DMS 273 treated with DMSO at 0.1 percent for 48 hours (cell line): ENCODE data around the gene PAPPA.

ENCODE experiments used
- DNase-seq: peaks from one replicate; lab custom pipeline; 2025; lab: John Stamatoyannopoulos, UW

PAPPA gene, protein sequence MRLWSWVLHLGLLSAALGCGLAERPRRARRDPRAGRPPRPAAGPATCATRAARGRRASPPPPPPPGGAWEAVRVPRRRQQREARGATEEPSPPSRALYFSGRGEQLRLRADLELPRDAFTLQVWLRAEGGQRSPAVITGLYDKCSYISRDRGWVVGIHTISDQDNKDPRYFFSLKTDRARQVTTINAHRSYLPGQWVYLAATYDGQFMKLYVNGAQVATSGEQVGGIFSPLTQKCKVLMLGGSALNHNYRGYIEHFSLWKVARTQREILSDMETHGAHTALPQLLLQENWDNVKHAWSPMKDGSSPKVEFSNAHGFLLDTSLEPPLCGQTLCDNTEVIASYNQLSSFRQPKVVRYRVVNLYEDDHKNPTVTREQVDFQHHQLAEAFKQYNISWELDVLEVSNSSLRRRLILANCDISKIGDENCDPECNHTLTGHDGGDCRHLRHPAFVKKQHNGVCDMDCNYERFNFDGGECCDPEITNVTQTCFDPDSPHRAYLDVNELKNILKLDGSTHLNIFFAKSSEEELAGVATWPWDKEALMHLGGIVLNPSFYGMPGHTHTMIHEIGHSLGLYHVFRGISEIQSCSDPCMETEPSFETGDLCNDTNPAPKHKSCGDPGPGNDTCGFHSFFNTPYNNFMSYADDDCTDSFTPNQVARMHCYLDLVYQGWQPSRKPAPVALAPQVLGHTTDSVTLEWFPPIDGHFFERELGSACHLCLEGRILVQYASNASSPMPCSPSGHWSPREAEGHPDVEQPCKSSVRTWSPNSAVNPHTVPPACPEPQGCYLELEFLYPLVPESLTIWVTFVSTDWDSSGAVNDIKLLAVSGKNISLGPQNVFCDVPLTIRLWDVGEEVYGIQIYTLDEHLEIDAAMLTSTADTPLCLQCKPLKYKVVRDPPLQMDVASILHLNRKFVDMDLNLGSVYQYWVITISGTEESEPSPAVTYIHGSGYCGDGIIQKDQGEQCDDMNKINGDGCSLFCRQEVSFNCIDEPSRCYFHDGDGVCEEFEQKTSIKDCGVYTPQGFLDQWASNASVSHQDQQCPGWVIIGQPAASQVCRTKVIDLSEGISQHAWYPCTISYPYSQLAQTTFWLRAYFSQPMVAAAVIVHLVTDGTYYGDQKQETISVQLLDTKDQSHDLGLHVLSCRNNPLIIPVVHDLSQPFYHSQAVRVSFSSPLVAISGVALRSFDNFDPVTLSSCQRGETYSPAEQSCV (N-terminal part only)

DNA sequence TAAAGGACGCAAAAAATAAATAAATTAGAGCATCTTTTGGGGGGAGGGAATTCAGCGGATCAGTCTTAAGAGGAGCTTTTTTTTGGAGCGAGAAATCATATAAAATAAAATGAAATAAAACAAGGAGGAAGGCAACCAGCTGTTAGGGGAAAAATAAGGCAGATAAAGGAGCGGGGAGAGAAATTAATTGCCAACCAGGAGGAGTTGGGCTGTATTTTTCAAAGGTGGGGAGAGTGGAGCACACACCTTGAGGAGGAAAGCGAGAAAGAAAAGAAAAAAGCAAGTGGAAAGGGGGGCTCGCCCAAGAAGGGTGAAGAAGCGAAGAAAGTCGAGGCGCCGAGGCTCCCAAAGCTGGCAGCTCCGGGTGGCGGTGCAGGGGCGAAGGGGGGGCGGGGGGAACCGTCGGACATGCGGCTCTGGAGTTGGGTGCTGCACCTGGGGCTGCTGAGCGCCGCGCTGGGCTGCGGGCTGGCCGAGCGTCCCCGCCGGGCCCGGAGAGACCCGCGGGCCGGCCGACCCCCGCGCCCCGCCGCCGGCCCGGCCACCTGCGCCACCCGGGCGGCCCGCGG lies at the start of gene PAPPA:
Gene PAPPA, plus strand, starts transcription at position 27 of the 569 bp plus-strand sequence. Its CDS starts 382 bp downstream, at position 409.
- DNase-seq, result no peak

DNA sequence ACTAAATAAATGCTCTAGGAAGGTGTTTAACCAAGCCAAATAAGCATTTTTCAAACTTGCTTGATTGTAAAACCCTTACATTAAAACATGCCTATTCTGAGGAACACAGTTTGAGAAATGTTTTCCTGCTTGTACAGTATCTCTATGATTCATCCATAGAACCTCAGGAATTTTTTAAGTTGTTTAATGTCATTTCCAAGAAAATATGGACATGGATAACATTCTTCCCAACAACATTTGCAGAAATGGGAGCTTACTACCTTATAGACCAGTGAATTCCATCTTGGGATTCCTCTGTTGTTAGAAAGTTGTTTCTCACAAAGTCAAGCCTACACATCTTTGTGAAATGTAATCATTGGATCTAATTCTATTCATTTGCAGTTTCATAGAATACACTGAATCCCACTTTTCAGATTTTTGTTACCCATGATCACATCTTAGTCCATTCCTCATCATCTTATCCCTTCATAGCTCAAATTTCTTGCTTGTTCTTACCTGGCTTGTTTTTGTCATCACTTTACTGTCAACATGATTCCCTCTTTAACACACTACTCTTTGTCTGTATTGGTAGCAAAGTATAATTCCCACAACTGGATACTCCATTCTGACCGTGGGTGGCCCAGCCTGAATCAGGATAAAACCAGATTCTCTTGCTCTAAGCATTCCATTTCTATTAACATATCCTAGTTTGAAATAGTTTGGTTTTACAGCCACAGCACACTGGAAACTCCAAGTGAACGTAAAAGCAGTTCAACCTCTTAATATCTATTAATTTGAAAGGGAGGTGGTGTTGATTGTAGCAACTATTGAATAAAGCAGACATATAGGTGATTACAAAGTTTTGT lies 49.4 kb upstream of the PAPPA start:
- no peak for DNase-seq

DNA sequence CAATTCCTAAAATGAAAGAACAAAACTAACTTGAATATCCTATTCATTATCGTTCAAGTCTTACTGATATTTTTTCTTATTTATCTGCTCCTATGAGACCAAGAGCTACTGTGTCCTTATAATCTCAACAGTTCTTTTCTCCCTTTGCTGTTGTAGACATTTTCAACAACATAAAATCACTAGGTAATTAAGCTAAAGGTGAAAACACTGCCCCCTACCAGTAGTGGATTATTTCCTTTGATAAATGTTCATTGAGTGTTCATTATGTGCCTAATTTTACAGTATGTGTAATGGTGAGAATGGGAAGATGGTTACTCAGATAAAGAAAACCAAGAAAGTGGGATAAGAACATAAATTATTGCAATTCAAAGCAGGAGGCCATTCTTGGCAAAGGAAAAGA lies 41.4 kb upstream of the PAPPA start:
- DNase-seq, result no peak

DNA sequence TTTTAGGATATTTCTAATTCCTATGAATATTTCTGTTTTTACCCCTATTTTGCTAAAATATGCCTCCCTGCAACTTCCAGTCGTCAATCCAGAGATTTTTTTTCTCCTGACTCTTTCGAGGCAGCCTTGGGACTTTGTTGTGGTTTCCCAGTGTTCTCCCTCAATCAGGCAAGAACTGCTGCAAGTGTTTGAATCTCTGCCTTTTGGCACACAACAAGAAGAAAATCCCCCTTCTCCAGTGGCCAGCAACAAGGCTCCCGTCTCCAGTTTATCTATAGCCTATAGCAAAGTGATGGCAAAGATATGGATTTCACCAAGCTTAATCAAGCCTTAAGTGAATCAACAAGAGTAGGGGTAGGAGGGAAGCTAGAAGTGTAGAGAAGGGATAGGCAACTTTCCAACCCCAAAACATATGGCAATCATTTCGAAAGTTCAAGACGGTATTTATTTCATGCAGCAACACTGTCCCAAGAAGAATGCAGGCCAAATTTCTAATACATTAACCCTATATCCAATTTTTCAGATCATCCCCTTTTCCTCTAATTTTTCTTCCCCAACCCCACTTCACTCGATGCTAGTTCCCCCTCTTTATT lies 37.7 kb upstream of the PAPPA start:
- DNase-seq, result no peak

DNA sequence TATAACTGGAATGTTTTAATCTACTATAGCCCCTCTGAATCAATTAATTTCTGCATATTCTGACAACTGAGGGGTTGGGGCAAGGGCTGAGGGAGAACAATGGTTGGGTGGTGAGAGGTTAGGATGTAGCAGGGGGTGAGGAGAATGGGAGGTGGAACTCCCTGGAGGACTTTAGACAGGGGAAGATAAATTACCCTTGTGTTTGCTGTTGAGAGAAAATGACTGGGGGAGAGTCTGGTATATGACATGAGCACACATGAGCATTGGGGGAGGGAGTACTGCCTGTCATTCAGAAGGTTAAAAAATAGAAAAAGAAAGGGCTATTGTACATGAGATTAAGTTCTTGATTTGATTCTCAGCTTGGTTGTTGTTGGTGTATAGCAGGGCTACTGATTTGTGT lies 37.2 kb upstream of the PAPPA start:
- DNase-seq, result no peak

DNA sequence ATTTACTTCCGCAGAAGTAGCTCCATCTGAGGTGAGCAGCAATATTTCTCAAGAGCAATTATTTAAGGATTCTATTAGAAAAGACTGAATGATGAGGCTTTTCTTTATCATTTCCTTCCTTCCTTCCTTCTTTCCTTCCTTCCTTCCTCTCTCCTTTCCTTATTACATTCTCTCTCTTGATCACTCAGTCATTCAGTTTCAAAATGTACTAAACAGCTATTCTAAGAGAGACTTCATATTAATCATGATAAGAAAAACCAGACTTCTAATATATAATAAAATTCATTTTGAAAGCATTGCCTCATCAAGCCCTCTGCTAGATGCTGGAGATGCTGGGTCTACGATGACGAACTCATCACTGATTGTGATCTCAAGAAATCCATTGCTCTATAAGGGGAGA lies 30.4 kb upstream of the PAPPA start:
- no peak for DNase-seq

DNA sequence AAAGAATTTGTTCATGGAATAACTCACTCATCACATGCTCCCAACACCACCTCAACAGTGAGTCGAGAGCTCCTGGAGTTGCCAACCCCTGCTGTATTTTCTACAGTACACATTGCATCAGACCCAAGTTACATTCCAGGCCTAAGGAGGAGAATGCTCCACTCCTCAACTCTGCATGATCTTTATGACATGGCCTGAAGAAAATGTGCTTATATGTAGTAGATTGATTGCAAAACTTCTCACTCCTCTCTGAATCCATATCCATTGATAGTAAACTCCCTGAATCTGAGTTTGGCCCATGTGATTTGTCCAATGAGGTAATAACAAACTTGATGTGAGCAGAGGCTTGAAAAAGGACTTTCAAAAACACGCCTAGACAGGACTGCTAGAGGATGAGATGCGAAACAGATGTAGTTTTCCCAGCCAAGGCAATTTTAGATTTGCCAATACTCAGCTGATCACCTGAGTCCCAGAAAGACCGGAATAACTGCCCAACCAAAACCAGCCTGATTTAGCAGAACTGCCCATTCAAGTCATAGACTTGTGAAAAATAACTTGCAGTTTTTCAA lies 29.0 kb upstream of the PAPPA start:
- DNase-seq, result no peak

DNA sequence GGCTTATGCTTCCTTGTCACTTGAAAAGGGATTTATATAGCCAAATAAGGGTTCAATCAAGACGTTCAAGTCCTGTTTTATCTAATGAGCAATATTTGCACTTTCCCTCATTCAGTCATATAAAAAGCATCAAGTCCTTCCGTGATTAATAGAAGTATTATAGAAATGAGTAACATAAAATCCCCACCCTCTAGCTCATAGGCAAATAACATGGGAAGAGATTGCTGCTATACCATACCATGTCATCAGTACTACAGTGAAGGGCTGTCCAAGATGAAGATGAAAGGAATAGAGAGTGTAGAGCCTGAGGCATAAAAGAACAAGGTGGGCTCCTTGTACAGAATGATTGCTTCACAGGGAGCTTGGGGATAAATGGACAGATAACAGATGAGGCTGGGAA lies 20.4 kb upstream of the PAPPA start:
- no peak for DNase-seq

DNA sequence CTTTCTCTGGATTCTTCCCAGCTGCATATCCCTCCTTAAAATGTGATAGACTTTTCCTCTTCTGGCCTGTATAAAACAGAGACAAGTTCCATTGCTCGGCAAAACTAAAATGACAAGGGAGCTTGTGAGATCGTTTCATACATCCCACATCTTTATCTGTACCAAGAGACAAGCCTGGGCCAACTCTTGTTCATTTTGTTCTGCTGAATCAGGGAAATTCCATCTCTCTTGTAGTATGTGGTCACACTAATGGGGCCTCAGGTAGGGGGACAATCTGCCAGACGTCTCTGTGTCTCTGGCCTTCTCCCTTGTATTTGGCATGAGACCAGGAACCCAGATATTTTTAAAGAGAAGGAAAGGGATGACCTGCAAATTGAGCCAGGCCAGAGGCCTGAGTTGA lies 18.6 kb upstream of the PAPPA start:
- DNase-seq, result no peak

DNA sequence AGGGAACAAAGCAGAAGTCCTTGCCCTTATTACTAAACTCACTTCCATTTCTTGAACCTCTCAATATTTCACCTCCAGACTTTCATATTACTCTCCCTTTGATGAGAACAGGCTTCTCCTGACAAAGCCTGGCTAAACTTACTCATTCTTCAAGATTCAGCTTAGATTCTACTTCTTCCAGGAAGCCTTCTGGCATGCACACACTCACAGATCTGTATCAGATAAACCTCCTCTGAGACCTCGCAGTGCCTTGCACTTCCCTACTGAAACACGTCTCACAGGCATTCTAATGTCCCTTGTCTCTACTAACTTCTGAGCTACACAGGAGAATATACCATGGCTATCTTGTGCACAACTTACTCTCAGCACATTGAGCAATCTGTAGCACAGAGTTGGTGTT lies 16.6 kb upstream of the PAPPA start:
- DNase-seq, result no peak

DNA sequence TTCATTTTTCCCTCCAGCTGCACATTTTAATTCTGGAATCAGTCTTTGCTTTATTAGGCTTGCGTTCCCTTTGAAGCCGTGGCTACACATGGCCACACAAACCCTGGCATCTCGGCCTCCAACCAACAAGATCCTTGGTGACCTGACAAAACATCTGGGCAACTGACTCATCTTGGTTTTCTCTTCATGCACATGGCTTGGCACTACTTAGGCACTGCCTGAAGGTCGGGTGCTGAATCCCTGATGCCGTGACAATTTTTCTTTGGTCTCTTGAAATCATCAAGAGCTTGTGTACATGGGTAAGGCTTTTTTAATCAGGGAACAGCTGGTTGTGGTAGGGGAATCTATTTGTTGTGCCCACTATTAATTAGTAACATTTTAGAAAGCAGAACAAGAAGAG lies 16.0 kb upstream of the PAPPA start:
- DNase-seq, result no peak

DNA sequence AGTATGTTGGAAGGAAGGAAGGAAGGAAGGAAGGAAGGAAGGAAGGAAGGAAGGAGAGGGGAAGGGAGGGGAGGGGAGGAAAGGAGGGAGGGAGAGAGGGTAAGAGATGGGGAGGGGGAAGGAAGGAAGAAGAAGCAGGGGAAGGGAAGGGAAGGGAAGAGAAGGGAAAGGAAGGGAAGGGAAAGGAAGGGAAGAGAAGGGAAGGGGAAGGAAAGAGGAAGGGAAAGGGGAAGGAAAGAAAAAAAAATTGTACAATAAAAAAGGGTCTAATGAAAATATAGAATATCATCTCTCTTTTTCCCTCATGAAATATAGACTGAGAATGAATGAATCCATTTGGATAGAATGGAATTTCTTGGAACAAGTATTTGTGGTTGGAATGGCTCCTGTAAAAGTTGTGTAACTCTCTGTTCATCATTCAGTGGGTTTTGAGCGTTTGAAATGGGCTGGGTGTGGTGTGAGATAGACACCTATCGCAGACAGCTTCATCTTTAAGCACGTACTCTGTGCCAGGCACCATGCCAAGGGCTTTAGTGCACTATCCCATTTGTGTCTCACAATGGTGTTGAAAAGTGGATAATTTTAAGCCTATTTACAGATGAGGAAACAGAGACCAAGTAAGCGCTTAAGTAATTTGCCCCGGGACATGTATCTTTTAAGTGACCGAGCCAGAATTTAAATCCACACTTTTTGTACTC lies 11.6 kb upstream of the PAPPA start:
- DNase-seq, result no peak

DNA sequence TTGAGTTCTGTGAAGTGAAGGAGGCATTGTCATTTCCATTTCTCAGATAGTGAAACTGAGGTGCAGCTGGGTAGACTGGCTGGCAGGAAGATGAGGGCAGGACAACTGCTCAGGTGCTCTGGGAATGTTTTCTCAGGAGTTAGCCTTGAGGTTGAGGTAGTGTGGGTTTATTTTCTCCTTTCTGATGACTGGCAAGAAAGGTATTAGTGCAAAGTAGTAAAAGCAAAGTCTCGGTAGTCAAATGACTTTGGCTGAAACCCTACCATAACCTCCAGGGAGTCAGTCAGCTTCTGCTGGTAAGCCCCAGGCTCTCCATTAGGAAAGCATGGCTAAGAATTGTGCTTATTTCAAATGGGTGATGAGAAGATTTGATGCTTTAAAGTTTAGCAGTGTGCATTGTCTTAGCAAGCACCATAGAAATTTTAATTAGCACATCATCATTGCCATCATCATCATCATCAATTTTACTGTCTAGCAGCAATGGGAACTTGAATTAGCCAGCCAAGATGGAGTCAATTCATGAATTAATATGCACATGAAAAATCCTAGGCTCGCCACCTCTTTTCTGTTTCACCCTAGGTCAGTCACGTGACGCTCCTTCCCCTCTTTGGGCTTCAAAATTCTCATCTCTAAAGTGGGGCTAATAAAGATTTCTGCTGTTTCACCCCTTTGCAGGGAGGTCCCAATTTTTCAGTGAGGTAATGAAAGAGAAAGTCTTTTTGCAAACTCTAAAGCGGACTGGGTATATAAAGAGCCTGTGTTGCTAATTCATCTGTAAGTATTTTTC lies 10.7 kb upstream of the PAPPA start:
- no peak for DNase-seq

DNA sequence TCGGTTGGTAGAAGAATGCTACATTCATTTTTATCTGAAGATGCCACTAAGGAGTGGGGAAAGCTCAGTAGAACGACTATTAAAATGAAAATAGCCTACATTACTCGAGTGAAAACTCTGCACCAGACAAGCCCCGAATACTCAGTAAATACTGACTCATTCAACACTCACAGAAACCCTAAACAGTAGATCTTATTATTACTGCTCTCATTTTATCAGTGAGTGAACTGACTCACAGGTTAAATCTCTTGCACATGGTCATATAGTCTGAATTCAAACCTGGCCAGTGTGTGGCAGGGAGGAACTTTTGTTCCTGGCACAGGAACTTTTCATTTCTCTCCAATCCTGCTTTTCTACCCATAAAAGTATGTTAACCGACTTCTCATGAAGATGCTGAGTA lies 9.6 kb upstream of the PAPPA start:
- DNase-seq, result no peak

DNA sequence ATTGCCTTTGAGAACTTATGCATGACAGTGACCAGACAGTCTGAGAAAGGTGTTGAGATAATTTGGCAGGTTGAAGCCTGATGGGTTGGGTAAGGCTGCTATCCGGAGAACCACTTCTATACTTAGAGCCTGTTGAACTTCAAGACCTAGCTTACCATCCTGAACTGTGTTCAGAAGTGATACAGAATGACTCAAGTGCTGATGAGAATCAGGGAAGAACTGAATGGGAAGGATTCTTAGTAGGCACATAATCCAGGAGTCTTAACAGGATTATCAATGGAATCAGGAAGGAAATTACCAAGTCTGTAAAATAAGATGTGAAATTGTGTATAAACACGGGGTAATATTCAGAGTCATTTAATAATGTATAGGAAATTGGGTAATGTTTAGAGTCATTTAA lies 9.0 kb upstream of the PAPPA start:
- no peak for DNase-seq

DNA sequence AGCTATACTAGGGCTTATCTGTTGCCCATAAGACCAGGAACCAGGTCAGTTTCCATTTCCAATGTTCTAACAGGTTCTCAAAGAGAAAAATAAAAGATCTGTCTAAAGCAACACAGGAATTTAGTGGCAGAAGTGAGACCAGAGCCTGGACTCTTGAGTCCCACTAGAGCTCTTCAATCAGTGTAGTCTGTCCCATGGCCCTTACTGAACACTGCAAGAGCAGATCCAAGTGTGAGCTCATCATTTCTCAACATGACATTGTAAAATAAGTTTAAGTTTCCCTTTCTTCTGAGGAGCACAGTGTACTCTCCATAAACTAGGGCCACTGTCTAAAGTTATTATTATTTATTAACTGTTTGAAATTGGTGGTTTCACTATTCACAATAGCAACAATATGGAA lies 8.6 kb upstream of the PAPPA start:
- DNase-seq, result no peak

DNA sequence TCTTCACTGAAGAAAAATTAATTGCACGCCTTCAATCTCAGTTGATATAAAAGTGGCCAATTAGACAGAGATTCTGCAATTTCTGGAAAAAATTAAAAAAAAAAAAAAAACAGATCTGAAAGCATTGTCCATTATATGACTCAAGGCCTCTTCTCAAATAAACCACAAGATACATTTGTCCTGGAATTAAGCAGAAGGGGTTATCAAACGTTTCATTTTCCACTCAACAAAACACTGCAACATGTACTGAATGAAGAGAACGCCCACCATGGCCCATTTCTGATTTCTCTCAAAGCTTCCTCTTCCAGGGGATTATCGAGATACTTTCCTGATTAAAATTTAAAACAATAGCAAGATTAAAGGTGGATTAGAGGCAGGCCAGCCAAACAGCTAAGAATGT lies 5.8 kb upstream of the PAPPA start:
- no peak for DNase-seq

DNA sequence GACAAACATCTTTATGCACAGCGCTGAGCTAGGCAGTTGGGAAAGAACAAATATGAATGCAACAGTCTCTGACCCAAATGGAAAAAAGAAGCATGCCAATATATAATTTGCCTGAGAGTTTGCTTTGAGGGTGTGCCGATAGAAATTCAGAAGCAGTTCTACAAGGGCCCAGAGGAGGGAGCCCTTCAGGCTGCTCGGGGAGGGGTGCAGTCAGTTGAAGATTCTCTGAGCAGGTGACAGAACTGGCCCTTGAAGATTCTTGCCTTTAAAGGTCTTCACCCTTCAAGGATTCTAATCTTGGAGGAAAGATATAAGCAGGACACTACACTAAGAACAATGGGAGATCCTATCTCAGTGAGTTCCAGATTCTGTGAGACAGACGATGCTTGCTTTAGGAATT lies 3.7 kb upstream of the PAPPA start:
- DNase-seq, result no peak

DNA sequence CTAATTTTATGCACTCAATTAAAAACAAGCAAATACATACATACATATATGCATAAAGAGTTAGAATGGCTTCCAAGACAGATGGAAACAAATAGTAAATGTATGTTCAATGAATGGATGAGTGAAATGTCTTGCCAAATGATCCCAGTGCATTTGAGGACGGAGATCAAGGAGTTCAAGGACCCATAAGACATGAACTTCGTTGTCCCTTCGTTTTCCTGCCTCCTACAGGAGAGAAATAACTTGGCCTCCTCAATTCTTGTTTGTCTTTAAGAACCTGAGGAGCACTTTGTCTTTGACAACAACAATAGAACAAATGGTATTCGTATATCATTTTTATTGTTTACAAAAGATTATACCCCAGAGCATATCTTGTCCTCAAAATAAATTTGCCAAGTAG lies 2.4 kb upstream of the PAPPA start:
- DNase-seq, result no peak
